Right kidney (tissue), 1 donor: ENCODE measurements around the gene CRTC1.
A peak's percentile ranks its signal among the peaks of the same experiment; 100 is the strongest.
"Not testable (repeated sequence)": the region's sequence is repeated elsewhere in the genome, so short reads cannot be mapped to it uniquely, and the experiment has no call there.

ENCODE experiments used
- DNase-seq: peaks from one replicate; pipeline ENCODE4 v3.0.0-alpha.2; 2016

The CRTC1 gene

DNA sequence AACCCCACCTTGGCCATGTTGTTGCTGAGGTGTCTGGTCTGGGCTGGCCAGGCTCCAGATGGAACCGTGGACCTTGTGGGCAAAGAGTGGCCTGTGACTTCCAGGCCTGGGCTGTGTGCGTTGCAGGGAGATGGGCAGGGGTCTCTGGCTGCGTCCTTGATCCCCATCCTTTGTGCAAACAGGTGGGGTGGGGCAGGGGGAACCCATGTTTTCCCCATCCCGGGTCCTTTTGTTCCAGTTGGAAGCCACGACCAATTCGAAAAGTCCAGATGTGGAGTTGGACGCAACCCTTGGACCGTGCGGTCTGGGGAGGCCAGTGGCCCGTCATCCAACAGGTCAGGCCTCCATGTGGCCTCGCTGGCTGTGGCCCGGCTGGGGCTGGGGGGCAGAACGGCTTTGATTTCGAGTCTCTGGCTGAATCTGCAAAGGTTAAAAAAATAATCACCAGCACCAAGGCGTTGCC, 120.7 kb downstream of the CRTC1 start:
- no peak for DNase-seq

DNA sequence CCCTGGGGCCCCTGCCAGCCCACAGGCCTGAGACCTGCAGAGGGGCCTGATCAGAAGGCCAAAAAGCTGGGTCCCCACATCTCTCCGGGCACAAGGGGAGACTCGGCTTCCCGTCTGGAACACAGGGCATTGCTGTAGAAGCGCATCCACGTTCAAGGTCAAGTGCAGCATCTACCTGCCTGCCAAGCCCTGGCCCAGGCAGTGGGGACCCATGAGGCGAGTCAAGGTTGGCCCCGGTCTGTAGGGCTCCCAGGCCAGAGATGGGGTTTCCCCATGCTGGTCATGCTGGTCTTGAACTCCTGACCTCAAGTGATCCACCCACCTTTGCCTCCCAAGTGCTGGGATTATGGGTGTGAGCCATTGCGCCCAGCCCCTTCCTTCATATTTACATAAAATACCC, 121.2 kb downstream of the CRTC1 start:
- no peak for DNase-seq

DNA sequence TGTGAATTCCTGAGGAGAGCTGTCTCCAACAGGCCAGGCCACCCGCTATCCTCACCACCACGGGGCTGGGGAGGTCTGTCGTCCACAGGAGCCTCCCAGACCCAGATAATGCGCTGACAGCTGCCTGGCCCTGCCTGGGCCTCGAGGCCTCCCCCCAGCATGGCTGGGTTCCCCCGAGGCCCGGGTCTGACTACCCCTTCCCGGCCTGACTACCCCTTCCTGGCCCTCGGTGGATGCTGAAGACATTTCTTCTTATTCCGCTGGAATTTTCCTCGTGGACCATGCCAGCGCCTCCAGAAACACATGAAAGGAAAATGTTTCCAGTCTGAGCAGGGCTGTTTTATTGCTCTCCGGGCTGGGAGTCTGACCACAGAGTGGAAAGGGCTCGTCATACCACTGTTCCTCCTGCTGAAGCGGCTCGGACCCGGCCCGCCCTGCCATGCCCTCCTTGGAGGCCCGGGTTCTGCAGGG, 124.4 kb downstream of the CRTC1 start:
- DNase-seq, result no peak

DNA sequence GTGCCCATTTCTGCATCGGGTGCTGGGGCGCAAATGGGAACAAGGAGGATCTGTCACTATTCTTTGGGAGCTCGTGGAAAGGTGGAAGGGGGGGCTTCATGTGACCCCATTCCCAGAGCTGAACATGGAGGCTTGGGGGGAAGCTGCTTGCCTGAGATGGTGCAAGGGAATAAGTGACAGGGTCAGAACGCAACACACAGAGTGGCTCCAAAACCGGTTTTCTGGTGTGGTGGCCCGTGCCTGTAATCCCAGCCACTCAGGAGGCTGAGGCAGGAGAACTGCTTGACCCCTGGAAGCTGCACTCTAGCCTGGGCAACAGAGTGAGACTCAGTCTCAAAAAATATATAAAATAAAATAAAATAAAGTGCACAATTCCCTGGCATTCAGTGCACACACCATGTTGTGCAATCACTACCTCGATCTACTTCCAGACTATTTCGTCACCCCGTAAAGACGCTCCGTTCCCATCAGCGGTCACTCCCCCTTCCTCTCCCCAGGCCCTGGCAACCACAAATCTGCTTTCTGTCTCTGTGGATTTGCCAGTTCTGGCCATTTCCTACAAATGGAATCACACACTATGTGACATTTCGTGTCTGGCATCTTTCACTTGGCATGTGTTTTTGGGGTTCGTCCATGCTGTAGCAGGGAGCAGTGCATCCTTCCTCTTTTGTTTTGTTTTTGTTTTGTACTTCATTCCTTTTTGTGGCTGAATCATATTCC, 125.8 kb downstream of the CRTC1 start:
- no peak for DNase-seq

DNA sequence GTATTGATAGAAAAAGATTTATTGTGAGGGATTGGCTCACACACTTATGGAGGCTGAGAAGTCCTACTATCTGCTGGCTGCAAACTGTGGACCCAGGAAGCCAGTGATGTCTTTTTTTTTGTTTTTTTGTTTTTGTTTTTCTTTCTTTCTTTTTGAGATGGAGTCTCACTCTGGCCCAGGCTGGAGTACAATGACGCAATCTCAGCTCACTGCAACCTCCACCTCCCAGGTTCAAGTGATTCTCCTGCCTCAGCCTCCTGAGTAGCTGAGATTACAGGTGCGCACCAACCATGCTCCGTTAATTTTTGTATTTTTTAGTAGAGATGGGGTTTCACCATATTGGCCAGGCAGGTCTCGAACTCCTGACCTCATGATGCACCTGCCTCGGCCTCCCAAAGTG, 128.2 kb downstream of the CRTC1 start:
- not testable (repeated sequence) for DNase-seq

DNA sequence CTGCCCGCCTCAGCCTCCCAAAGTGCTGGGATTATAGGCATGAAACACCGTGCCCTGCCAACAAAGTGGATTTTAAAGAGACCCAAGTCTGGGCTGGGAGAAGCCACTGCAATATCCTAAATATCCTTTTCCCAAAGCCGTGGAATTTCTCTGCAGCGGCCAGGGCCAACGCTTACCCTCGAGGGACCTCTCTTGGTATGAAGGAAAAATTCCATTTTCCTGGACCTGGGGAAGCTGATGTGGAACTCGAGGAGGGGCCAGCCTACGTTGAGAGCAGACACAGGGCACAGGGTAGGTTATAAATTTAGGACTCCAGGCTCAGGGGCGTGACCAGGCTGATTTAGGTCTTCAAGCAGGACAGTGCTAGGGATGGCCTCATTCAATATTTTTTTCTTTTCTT, 130.6 kb downstream of the CRTC1 start:
- no peak for DNase-seq

DNA sequence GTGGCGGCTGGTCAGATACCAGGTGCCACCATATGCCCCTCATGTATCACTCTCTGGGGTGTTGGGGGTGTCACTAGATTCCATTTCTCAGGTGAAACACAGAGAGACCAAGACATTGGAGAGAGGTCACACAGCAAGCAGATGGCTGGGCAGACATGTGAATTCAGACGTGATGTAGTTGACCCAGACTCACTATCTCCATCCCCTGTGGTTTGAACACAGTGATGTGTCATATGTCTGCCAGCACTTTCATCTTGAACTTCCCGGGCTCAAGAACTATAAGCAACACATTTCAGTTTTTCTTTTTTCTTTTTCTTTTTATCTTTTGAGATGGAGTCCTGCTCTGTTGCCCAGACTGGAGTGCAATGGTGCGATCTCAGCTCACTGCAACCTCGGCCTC, 132.2 kb downstream of the CRTC1 start:
- no peak for DNase-seq

DNA sequence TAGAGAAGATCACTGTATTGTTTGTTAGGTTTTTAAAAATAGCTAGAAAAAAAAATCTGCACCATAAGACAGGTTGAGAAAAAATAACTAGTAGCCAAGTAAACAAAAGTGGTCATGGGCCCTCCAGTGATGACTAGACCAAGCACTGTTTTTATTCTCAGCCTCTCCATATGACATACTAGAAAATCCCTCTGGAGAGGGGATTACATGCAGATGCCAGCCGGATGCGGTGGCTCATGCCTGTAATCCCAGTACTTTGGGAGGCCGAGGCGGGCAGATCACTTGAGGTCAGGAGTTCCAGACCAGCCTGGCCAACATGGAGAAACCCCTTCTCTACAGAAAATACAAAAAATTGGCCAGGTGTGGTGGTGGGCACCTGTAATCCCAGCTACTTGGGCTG, 133.2 kb downstream of the CRTC1 start:
- DNase-seq, result not testable (repeated sequence)

DNA sequence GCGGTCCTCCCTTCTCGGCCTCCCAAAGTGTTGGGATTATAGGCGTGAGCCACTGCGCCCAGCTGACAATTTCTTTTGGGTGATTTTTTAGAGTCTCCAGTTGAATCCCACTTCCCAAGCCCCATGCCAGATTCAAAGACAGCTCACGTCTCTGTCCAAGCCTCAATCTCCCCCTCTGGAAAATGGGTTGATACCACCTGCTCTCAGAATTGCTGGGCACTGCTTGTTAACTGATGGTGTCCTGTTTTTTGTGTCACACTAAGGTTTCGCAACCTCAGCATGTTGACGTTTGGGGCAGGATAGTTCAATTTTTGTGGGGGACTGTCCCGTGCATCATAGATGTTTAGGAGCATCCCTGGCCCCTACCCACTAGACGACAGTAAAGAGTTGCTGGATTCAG, 134.1 kb downstream of the CRTC1 start:
- DNase-seq, result no peak

DNA sequence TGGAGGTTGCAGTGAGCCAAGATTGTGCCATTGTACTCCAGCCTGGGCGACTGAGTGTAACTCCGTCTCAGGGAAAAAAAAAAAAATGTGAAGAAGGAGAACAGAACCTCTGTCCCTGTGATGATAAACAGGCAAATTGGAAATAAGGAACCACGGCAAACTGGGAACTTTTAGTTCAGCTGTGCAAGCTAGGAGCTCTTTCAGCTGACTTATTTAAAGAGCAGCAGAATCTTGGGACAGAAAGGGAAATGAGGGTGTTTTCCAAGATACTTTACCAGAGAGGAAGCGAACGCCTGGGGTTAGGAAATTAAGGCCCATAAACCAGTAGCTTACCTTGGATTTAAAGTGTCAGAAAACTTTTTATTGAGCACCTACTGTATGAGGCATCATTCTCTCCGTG, 145.3 kb downstream of the CRTC1 start:
- DNase-seq, result no peak

DNA sequence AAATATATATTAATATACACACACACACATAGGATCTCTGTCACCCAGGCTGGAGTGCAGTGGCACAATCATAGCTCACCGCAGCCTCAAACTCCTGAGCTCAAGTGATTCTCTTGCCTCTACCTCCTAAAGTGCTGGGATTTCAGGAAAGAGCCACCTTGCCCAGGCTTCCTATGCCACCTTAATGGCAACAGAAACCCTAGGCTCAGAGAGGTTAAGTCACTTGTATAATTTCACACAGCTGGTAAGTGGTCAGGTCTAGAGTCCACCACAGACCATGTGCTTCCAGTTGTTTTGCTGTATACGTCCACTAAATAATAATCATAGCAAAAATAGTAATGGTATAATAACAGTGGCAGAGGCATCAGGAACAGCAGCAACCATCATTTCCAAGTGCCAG, 147.0 kb downstream of the CRTC1 start:
- DNase-seq, result no peak

DNA sequence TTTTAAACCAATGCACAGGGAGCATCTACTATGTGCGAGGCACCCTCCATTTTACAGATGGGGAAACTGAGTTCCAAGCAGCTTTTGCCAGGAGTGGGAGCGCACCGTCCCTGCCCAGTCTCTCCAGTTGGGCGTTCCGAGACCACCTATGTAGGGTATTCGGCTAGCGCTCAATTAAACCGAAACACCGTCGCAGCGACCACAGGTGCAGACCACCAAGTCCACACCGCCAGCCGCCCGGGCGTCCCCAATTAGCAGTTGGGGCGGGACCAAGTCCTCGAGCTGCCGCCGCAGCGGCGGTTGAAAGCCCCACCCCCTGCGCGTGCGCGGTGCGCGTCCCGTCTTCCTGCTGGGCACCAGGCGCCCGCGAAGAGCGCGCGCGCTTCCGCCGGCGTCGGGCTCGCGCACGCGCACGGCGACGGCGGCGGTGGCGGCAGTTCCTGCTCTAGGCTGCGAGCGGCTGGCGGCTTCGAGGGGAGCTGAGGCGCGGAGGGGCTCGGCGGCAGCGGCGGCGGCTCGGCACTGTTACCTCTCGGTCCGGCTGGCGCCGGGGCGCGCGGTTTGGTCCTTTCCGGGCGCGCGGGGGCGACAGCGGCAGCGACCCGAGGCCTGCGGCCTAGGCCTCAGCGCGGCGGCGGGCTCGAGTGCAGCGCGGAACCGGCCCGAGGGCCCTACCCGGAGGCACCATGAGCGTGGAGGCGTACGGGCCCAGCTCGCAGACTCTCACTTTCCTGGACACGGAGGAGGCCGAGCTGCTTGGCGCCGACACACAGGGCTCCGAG, 148.2 kb downstream of the CRTC1 start, which contains the start of gene UPF1:
TSS of gene UPF1 (plus strand) at position 436 of the 782 bp plus-strand sequence. CDS start at position 687, 251 bp downstream.
- peak; percentile 88 for DNase-seq
